Cardiac muscle cell (in vitro differentiated cells and primary cell): ENCODE data around the gene NPDC1. TPM values are rescaled to one million over a fixed set of nuclear protein-coding genes. Genes with fewer than 3 reads are reported as not detected.
"Not testable (repeated sequence)": the region's sequence is repeated elsewhere in the genome, so short reads cannot be mapped to it uniquely, and the experiment has no call there.

Experiments used
- DNase-seq, 2 donors: peaks; one replicate each; pipeline versions ENCODE4 v3.0.0 to v3.0.0-alpha.2; 2010 to 2017; ENCODE audit warnings: low read depth in 1 of 2, low spot score in 1 of 2
- H3K27ac ChIP-seq: fragments of 200-600 bp; sonication (generic); 2 replicates; pipeline ENCODE4 v1.5.1; 2016
- H3K27me3 ChIP-seq: fragments of 200-600 bp; sonication (generic); 2 replicates; pipeline ENCODE4 v1.6.0; 2016; ENCODE audit warnings: control low read depth
- H3K36me3 ChIP-seq: fragments of 200-600 bp; sonication (generic); 2 replicates; pipeline ENCODE4 v1.5.1; 2016; ENCODE audit warnings: control low read depth
- H3K4me1 ChIP-seq: fragments of 200-600 bp; sonication (generic); 2 replicates; pipeline ENCODE4 v1.8.1; 2017; ENCODE audit warnings: low read depth, mild to moderate bottlenecking, mixed run types
- H3K4me3 ChIP-seq: fragments of 200-600 bp; sonication (generic); 2 replicates; pipeline ENCODE4 v1.5.1; 2016; ENCODE audit warnings: mild to moderate bottlenecking
- H3K9me3 ChIP-seq: fragments of 200-600 bp; sonication (generic); 2 replicates; pipeline ENCODE4 v1.5.1; 2017; ENCODE audit warnings: low read depth, mild to moderate bottlenecking, control low read depth
- polyA plus RNA-seq: library from polyadenylated mRNA; unstranded; fragments of >200 nt; fragmentation: Nextera tagmentation; extraction: Ambion mirVana; gene quantifications from 2 replicates; pipeline ENCODE4 v1.2.1, GENCODE V29; 2016
- total RNA-seq: library from RNA; depleted of rRNA; stranded (reverse); fragments of >200 nt; gene quantifications from 2 replicates; pipeline ENCODE4 v1.2.3, GENCODE V29; 2016
- TF ChIP-seq, protein P1 (sequence below): IDR thresholded peaks from 2 replicates; pipeline ENCODE4 v1.5.1; 2012; ENCODE audit warnings: low read depth, mild to moderate bottlenecking, low read length

NPDC1 gene
- total and polyA plus RNA-seq, 2 experiments from 2014 or later: 65.1 to 94.9 TPM

DNA sequence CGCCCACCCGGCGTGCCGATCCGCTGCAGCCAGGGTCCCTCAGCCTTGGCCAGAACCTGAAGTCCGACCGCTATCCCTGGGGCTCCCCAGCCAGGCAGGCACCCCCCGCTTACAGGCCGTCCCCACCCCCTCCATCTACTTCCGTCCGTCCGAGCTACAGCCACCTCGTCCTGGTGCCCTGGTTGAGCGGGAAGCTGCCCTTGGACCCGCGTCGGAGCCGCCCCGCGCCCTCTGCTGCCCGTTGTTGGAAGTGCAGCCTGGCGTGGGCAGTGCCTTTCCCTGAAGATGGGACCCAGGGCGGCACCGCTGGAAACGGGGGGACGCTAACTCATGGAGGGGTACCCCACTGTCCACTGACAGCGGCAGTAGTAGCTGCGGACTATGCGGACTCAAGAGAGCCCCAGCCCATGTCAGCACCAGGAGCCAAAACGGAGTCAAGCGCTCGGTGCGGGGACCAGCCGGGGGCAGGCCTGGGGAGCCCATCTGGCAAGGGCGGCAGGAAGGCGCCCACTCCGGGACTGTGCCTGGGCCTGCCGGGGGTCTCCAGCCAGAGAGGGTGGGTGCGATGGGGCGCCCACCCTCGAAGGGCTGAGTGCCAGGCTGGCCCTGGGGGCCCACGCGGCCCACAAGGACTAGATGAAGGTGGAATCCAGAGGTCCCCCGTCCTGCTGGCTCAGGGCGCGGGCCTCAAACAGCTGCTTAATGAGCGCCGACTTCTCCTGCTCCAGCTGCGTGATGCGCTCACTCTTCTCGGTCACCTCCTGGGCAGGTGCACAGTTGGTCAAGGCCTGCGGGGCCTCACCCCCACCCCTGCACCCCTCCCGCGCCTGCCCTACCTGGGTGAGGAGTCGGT, 18.3 kb upstream of the NPDC1 start:
- DNase-seq: peak; percentile 58 to 67
- TF ChIP-seq, protein P1, sequence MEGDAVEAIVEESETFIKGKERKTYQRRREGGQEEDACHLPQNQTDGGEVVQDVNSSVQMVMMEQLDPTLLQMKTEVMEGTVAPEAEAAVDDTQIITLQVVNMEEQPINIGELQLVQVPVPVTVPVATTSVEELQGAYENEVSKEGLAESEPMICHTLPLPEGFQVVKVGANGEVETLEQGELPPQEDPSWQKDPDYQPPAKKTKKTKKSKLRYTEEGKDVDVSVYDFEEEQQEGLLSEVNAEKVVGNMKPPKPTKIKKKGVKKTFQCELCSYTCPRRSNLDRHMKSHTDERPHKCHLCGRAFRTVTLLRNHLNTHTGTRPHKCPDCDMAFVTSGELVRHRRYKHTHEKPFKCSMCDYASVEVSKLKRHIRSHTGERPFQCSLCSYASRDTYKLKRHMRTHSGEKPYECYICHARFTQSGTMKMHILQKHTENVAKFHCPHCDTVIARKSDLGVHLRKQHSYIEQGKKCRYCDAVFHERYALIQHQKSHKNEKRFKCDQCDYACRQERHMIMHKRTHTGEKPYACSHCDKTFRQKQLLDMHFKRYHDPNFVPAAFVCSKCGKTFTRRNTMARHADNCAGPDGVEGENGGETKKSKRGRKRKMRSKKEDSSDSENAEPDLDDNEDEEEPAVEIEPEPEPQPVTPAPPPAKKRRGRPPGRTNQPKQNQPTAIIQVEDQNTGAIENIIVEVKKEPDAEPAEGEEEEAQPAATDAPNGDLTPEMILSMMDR: peak; percentile 93
- H3K27ac ChIP-seq: no peak overlapping the region
- H3K4me3 ChIP-seq: no peak overlapping the region
- no peaks in the 10 kb centered on the region for H3K4me1 ChIP-seq
- no peaks in the 10 kb centered on the region for H3K36me3 ChIP-seq
- peaks cover 2% of the 10 kb centered on the region for H3K27me3 ChIP-seq
- H3K9me3 ChIP-seq: no peaks in the 10 kb centered on the region

DNA sequence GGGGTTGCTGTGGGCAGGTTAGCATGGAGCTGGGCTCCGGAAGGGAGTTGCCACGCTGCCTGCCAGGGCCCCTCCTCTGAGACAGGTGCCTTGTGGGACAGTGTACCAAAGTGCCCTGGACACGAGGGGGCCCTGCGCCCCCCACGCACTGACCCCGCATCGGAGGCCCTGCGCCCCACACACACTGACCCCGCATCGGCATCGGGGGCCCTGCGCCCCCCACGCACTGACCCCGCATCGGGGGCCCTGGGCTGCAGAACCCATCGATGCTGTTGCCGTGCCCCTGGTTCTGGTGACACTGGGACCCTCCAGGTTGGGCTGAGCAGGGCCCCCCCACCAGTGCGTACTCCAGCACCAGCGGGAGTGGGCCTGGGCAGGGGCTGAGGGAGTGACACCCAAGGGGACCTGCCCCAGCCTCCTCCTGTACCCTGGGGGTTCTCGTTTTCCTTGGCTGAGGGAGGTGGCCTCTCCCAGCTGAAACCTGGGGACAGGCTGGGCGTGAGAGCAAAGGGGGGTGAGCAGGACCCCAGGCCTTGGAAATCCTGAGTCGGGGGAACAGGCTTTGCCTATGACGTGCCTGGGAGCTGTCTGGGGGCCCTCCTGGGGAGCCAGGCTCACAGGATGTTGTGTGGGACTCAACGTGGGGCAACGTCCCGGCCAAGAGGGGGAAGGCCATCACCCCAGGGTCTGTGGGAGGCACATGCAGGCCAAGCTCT, 17.5 kb upstream of the NPDC1 start:
- no peaks in the 10 kb centered on the region for H3K4me1 ChIP-seq
- no peak for DNase-seq
- TF ChIP-seq, protein P1: no peak

DNA sequence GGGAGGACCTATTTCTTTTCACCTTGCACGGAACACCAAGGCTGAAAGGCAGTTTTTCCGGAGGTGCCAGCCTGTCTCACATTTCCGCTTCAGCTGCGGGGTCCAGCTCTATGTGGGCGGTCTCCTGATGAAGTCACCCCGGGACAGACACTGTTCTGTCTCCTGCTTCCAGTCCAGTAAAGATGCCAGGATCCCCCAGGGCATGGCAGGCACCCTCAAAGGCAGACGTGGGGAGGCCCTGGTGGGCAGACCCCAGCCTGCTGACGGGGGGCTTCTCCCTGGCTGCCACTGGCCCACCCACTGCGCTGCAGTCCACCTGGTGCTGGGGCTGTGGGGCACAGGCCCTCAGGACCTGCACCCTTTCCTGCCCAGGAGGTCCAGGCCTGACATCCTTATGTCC, 16.8 kb upstream of the NPDC1 start:
- not testable (repeated sequence) for H3K4me3 ChIP-seq, H3K4me1 ChIP-seq, H3K27ac ChIP-seq, H3K36me3 ChIP-seq, H3K27me3 ChIP-seq, DNase-seq, H3K9me3 ChIP-seq

More for the DNA sequence above, 17.5 kb upstream of the NPDC1 start:
- H3K36me3 ChIP-seq: no peaks in the 10 kb centered on the region
- no peaks in the 10 kb centered on the region for H3K9me3 ChIP-seq
- no peak overlapping the region for H3K27ac ChIP-seq
- H3K27me3 ChIP-seq: peaks cover 4% of the 10 kb centered on the region
- H3K4me3 ChIP-seq: no peak overlapping the region

DNA sequence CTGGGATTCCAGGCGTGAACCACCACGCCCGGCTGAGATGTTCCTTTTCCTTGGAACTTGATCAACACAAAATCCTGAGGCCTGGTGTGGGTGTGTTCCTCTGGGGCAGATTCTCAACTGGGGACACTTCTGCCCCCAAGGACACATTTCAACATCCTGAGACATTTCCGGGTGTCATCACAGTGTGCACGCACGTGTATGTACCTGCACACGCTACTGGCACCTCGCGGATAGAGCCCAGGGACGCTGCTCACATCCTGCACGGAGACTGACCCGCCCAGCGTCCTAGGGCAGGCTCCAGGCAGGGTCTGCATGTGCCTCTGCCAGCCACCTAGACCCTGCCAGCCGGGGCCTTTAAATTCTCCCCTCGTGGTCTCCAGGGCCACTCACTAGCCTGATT, 16.4 kb upstream of the NPDC1 start:
- Histone ChIP-seq H3K9me3 (no peaks in the 10 kb centered on the region), H3K27me3 (peaks cover 7% of the 10 kb centered on the region), H3K36me3 (no peaks in the 10 kb centered on the region), H3K27ac (no peak overlapping the region), H3K4me3 (no peak overlapping the region), H3K4me1 (no peaks in the 10 kb centered on the region)
- TF ChIP-seq, protein P1: no peak
- DNase-seq: no peak

DNA sequence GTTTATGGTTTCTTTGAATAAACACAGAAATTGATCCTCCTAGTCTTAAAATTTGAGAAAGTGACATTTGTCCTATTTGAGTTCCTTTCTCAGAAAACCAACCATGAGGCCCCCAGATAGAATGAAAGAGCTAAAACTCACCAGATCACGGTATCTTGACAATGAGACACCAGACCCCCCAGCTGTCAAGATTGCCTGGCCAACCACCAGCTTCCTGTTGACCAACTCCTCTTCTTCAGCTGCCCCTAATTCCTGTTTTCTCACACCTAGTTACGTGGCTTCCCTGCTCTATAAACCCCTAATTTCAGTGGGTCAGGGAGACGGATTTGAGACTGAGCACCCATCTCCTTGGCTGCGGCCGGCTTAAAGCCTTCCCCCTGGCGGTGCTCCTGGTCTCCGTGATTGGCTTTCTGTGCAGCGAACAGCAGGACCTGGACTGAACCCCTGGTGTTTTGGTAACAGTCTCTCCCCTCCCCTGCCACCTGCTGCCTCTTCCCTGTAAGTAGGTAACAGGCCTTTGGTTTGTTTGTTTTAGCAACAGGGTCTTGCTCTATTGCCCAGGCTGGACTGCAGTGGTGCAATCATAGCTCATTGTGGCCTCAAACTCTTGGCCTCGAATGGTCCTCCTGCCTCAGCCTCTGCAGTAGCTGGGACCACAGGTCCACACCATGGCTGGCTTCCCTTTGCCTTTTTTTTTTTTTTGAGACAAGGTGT, 12.7 kb upstream of the NPDC1 start:
- TF ChIP-seq, protein P1: no peak
- no peaks in the 10 kb centered on the region for H3K9me3 ChIP-seq
- H3K36me3 ChIP-seq: no peaks in the 10 kb centered on the region
- peaks cover 39% of the 10 kb centered on the region for H3K27me3 ChIP-seq
- no peaks in the 10 kb centered on the region for H3K4me1 ChIP-seq
- no peak for DNase-seq
- H3K4me3 ChIP-seq: no peak overlapping the region
- no peak overlapping the region for H3K27ac ChIP-seq
